KMS-11 (cell line): ENCODE data around the gene TGIF1.
A peak's percentile ranks its signal among the peaks of the same experiment; 100 is the strongest.

Source experiments
- H2AFZ ChIP-seq: fragments of 200-600 bp; sonication (generic); 2 replicates; pipeline ENCODE4 v1.6.1; 2016; ENCODE audit warnings: antibody characterized with exemption, mixed run types, low read depth
- H3K27ac ChIP-seq: fragments of 200-600 bp; sonication (generic); 2 replicates; pipeline ENCODE4 v1.6.1; 2016; ENCODE audit warnings: mild to moderate bottlenecking, mixed run types
- H3K27me3 ChIP-seq: fragments of 200-600 bp; sonication (generic); 2 replicates; pipeline ENCODE4 v1.6.1; 2017; ENCODE audit warnings: mild to moderate bottlenecking, low read depth, mixed run types, moderate library complexity; ENCODE audit not compliant: insufficient read depth
- H3K36me3 ChIP-seq: fragments of 200-600 bp; sonication (generic); 2 replicates; pipeline ENCODE4 v1.6.1; 2017; ENCODE audit warnings: mild to moderate bottlenecking, mixed run types; ENCODE audit not compliant: insufficient read depth
- H3K4me1 ChIP-seq: fragments of 200-600 bp; sonication (generic); 2 replicates; pipeline ENCODE4 v1.6.1; 2016; ENCODE audit warnings: mild to moderate bottlenecking, low read depth, mixed run types; ENCODE audit not compliant: poor library complexity, severe bottlenecking
- H3K4me2 ChIP-seq: fragments of 200-600 bp; sonication (generic); 2 replicates; pipeline ENCODE4 v1.7.0; 2016; ENCODE audit warnings: mild to moderate bottlenecking, mixed run types
- H3K4me3 ChIP-seq: fragments of 200-600 bp; sonication (generic); IDR thresholded peaks from 2 replicates; pipeline ENCODE4 v1.6.1; 2017; ENCODE audit warnings: low read depth, low read length, mixed read lengths; ENCODE audit not compliant: insufficient read depth
- H3K79me2 ChIP-seq: fragments of 200-600 bp; sonication (generic); 2 replicates; pipeline ENCODE4 v1.6.1; 2016; ENCODE audit warnings: low read depth, mixed run types; ENCODE audit not compliant: insufficient read depth
- H3K9ac ChIP-seq: fragments of 200-600 bp; sonication (generic); 2 replicates; pipeline ENCODE4 v1.6.1; 2016; ENCODE audit warnings: mild to moderate bottlenecking, mixed run types
- H4K20me1 ChIP-seq: fragments of 200-600 bp; sonication (generic); 2 replicates; pipeline ENCODE4 v1.6.1; 2016; ENCODE audit warnings: mild to moderate bottlenecking, mixed run types; ENCODE audit not compliant: insufficient read depth
- CTCF ChIP-seq: fragments of 200-600 bp; sonication (generic); conservative IDR thresholded peaks from 2 replicates; pipeline ENCODE4 v1.6.1; 2017; ENCODE audit warnings: low read depth, mild to moderate bottlenecking, antibody characterized with exemption, low read length, moderate library complexity, mixed read lengths

The TGIF1 gene

GRCh38 chr18:3447068-3447894, 2.7 kb upstream of the TGIF1 start:
- Histone ChIP-seq H3K9ac (peak overlapping the region; percentile 85), H3K79me2 (peaks cover 9% of the 10 kb centered on the region; the same call in 1 of the 2 replicates), H2AFZ (peak overlapping the region; percentile 69), H3K27ac (peak overlapping the region; percentile 94), H3K4me1 (peaks cover 15% of the 10 kb centered on the region), H3K4me2 (peak overlapping the region; percentile 85), H4K20me1 (no peaks in the 10 kb centered on the region), H3K4me3 (no peak overlapping the region), H3K36me3 (no peaks in the 10 kb centered on the region), H3K27me3 (no peaks in the 10 kb centered on the region)
- no peak for TF ChIP-seq CTCF

GRCh38 chr18:3447895-3448837, 1.8 kb upstream of the TGIF1 start:
- TF ChIP-seq CTCF, result no peak; the same call in 1 of the 2 replicates
- no peak overlapping the region for H3K4me3 ChIP-seq

GRCh38 chr18:3448838-3449511, 997 bp upstream of the TGIF1 start:
- Histone ChIP-seq H3K27me3 (no peaks in the 10 kb centered on the region), H3K79me2 (peaks cover 19% of the 10 kb centered on the region; the same call in 1 of the 2 replicates), H3K27ac (peak overlapping the region; percentile 94), H3K4me1 (peaks cover 26% of the 10 kb centered on the region), H2AFZ (peak overlapping the region; percentile 51), H4K20me1 (no peaks in the 10 kb centered on the region), H3K9ac (peak overlapping the region; percentile 85), H3K4me2 (peak overlapping the region; percentile 78), H3K36me3 (no peaks in the 10 kb centered on the region), H3K4me3 (no peak overlapping the region)
- no peak for TF ChIP-seq CTCF

More at GRCh38 chr18:3447895-3448837, 1.8 kb upstream of the TGIF1 start:
- Histone ChIP-seq H3K4me2 (peak overlapping the region; percentile 85), H3K27me3 (no peaks in the 10 kb centered on the region), H3K27ac (peak overlapping the region; percentile 94), H3K9ac (peak overlapping the region; percentile 85), H3K36me3 (no peaks in the 10 kb centered on the region), H4K20me1 (no peaks in the 10 kb centered on the region), H3K79me2 (peaks cover 17% of the 10 kb centered on the region; the same call in 1 of the 2 replicates), H3K4me1 (peaks cover 18% of the 10 kb centered on the region), H2AFZ (peak overlapping the region; percentile 69)

GRCh38 chr18:3449512-3450011, 410 bp upstream of the TGIF1 start:
- peaks cover 19% of the 10 kb centered on the region; the same call in 1 of the 2 replicates for H3K79me2 ChIP-seq
- H3K4me3 ChIP-seq, result no peak overlapping the region
- H3K4me2 ChIP-seq, result peak overlapping the region; percentile 68
- TF ChIP-seq CTCF, result no peak
- H3K9ac ChIP-seq, result peak overlapping the region; percentile 85
- H4K20me1 ChIP-seq, result no peaks in the 10 kb centered on the region
- no peaks in the 10 kb centered on the region for H3K27me3 ChIP-seq
- peak overlapping the region; percentile 94 for H3K27ac ChIP-seq
- no peaks in the 10 kb centered on the region for H3K36me3 ChIP-seq
- peaks cover 32% of the 10 kb centered on the region for H3K4me1 ChIP-seq
- H2AFZ ChIP-seq, result no peak overlapping the region
